IMR-90 (cell line): ENCODE measurements around the gene PTPRU. TPM values are rescaled to one million over a fixed set of nuclear protein-coding genes. Genes with fewer than 3 reads are reported as not detected.

Experiments
- ATAC-seq: fragments of 200-7000 bp; cut with Tn5 transposase; 2 replicates; pipeline ENCODE4 v1.9.1; 2020; ENCODE audit warnings: low read depth, mild to moderate bottlenecking, moderate library complexity
- BruUV-seq: library from RNA; stranded (reverse); fragments of 400-500 nt; replicated peaks from 2 replicates; lab custom pipeline; 2021; lab: Mats Ljungman, UMichigan
- CTCF ChIA-PET: fragments of 300-600 bp; formaldehyde crosslinking; extraction: SDS; loops from one replicate; lab custom pipeline; 2021; ENCODE audit warnings: antibody characterized with exemption; lab: Yijun Ruan, JAX
- POLR2A ChIA-PET: fragments of 300-600 bp; sonication (Branson Sonifier 250); formaldehyde crosslinking; loops from one replicate; lab custom pipeline; 2022; ENCODE audit warnings: antibody characterized with exemption; ENCODE audit not compliant: unreplicated experiment; lab: Charles Lee
- DNase-seq: peaks from one replicate; pipeline ENCODE4 v3.0.0; 2013
- H2AFZ ChIP-seq: replicated peaks from 2 replicates; pipeline ENCODE3; 2013; ENCODE audit warnings: low read length, mild to moderate bottlenecking; ENCODE audit not compliant: poor library complexity
- H2AK5ac ChIP-seq: 2 replicates; pipeline ENCODE4 v1.6.1; 2013; ENCODE audit warnings: low read depth, low read length, inconsistent platforms
- H2AK9ac ChIP-seq: replicated peaks from 2 replicates; pipeline ENCODE3; 2013; ENCODE audit warnings: mild to moderate bottlenecking, low read depth, low read length, moderate library complexity; ENCODE audit not compliant: poor library complexity
- H2BK120ac ChIP-seq: 2 replicates; pipeline ENCODE4 v1.6.1; 2013; ENCODE audit warnings: low read depth, low read length, inconsistent platforms
- H2BK15ac ChIP-seq: 3 replicates; pipeline ENCODE4 v1.6.1; 2013; ENCODE audit warnings: low read depth, low read length, inconsistent platforms
- H2BK20ac ChIP-seq: 2 replicates; pipeline ENCODE4 v1.6.1; 2013; ENCODE audit warnings: low read depth, mild to moderate bottlenecking, inconsistent platforms, low read length, moderate library complexity
- H2BK5ac ChIP-seq: 2 replicates; pipeline ENCODE4 v1.6.1; 2013; ENCODE audit warnings: mild to moderate bottlenecking, low read depth, low read length, inconsistent platforms; ENCODE audit not compliant: poor library complexity, severe bottlenecking
- H3K14ac ChIP-seq: replicated peaks from 2 replicates; pipeline ENCODE4 v1.6.1; 2013; ENCODE audit warnings: low read depth, low read length, inconsistent platforms
- H3K18ac ChIP-seq: 2 replicates; pipeline ENCODE4 v1.6.1; 2013; ENCODE audit warnings: low read depth, low read length, control low read depth
- H3K23ac ChIP-seq: 2 replicates; pipeline ENCODE4 v1.6.1; 2013; ENCODE audit warnings: low read depth, low read length, inconsistent platforms
- H3K27ac ChIP-seq: 2 replicates; pipeline ENCODE4 v1.5.1; 2013; ENCODE audit warnings: mild to moderate bottlenecking, control low read depth, low read length; ENCODE audit not compliant: insufficient read depth
- H3K27me3 ChIP-seq: 2 replicates; pipeline ENCODE4 v1.6.1; 2013; ENCODE audit warnings: low read length; ENCODE audit not compliant: control insufficient read depth, insufficient read depth
- H3K36me3 ChIP-seq: 2 replicates; pipeline ENCODE4 v1.6.1; 2013; ENCODE audit warnings: low read length, mixed read lengths; ENCODE audit not compliant: control insufficient read depth, insufficient read depth
- H3K4ac ChIP-seq: 2 replicates; pipeline ENCODE4 v1.6.1; 2013; ENCODE audit warnings: low read depth, low read length, inconsistent platforms
- H3K4me1 ChIP-seq: 2 replicates; pipeline ENCODE4 v1.6.1; 2013; ENCODE audit warnings: low read length, mixed read lengths; ENCODE audit not compliant: control insufficient read depth, insufficient read depth
- H3K4me2 ChIP-seq: 2 replicates; pipeline ENCODE4 v1.6.1; 2013; ENCODE audit warnings: low read depth, mild to moderate bottlenecking, control low read depth, low read length, moderate library complexity
- H3K4me3 ChIP-seq: 2 replicates; pipeline ENCODE4 v1.5.1; 2013; ENCODE audit warnings: low read depth, mild to moderate bottlenecking, control low read depth, low read length, moderate library complexity; ENCODE audit not compliant: insufficient read depth
- H3K56ac ChIP-seq: 2 replicates; pipeline ENCODE4 v1.6.1; 2013; ENCODE audit warnings: low read length, inconsistent platforms; ENCODE audit not compliant: insufficient read depth; ENCODE audit errors: extremely low read depth
- H3K79me1 ChIP-seq, 2 experiments: 2 replicates each; pipeline ENCODE4 v1.6.1; 2013; ENCODE audit warnings: low read length in 2 of 2, inconsistent platforms in 1 of 2, low read depth in 1 of 2
- H3K9ac ChIP-seq: 2 replicates; pipeline ENCODE4 v1.6.1; 2013; ENCODE audit warnings: low read depth, low read length, control low read depth
- H3K9me1 ChIP-seq: 2 replicates; pipeline ENCODE4 v1.6.1; 2013; ENCODE audit warnings: low read length, inconsistent platforms; ENCODE audit not compliant: insufficient read depth
- H3K9me3 ChIP-seq: 2 replicates; pipeline ENCODE4 v1.6.1; 2013; ENCODE audit warnings: low read length; ENCODE audit not compliant: control insufficient read depth, insufficient read depth
- H4K20me1 ChIP-seq: 2 replicates; pipeline ENCODE4 v1.6.1; 2013; ENCODE audit warnings: low read length, inconsistent platforms; ENCODE audit not compliant: insufficient read depth
- H4K5ac ChIP-seq: 2 replicates; pipeline ENCODE4 v1.6.1; 2013; ENCODE audit warnings: mild to moderate bottlenecking, low read depth, low read length, control low read depth
- H4K8ac ChIP-seq, 2 experiments: 2 replicates each; pipeline ENCODE4 v1.6.1; 2013; ENCODE audit warnings: low read depth in 2 of 2, low read length in 2 of 2, control low read depth in 1 of 2, inconsistent platforms in 1 of 2
- H4K91ac ChIP-seq: 2 replicates; pipeline ENCODE4 v1.6.1; 2013; ENCODE audit warnings: low read depth, low read length, inconsistent platforms; ENCODE audit not compliant: insufficient read depth
- FOS ChIP-seq: fragments of 150-350 bp; IDR thresholded peaks from 2 replicates; pipeline ENCODE4 v1.6.1; 2016; ENCODE audit warnings: low read depth, low read length
- MAFK ChIP-seq: IDR thresholded peaks from 2 replicates; pipeline ENCODE4 v1.6.1; 2012; ENCODE audit warnings: low read depth, low read length, improper control_type of control experiment
- MXI1 ChIP-seq: IDR thresholded peaks from 2 replicates; pipeline ENCODE4 v1.6.1; 2012; ENCODE audit warnings: low read depth, mild to moderate bottlenecking, low read length, moderate library complexity, borderline replicate concordance
- POLR2A ChIP-seq: IDR thresholded peaks from 2 replicates; pipeline ENCODE4 v1.6.1; 2012; ENCODE audit warnings: mild to moderate bottlenecking, low read depth, low read length
- RAD21 ChIP-seq: IDR thresholded peaks from 2 replicates; pipeline ENCODE4 v1.6.1; 2012; ENCODE audit warnings: low read length, improper control_type of control experiment
- RCOR1 ChIP-seq: IDR thresholded peaks from 2 replicates; pipeline ENCODE4 v1.6.1; 2012; ENCODE audit warnings: mild to moderate bottlenecking, low read length, improper control_type of control experiment; ENCODE audit not compliant: insufficient replicate concordance
- WGBS, 2 experiments: methylation state at CpG; one replicate each; pipeline versions ENCODE4 v1.1.5 to v1.1.7; 2013; ENCODE audit warnings: missing lambda C conversion rate in 2 of 2; ENCODE audit not compliant: insufficient read length in 1 of 2; ENCODE audit errors: extremely low coverage in 2 of 2; 5-methylcytosine and 5-hydroxymethylcytosine counted together
- dilution Hi-C: fragments of 300-500 bp; cut with HindIII; formaldehyde crosslinking; loops from one replicate; pipeline ENCODE4 v1.14.3; 2018; ENCODE audit warnings: low sequenced_read_pairs; ENCODE audit not compliant: unreplicated experiment
- in situ Hi-C: fragments of 300-500 bp; cut with MboI; formaldehyde crosslinking; loops from 3 replicates; pipeline ENCODE4 v1.14.3; 2019; ENCODE audit warnings: low sequenced_read_pairs, inconsistent platforms, mixed read lengths
- intact Hi-C: fragments of 100-400 bp; cut with micrococcal nuclease; formaldehyde crosslinking; loops from 2 replicates; pipeline ENCODE4 v1.10.0; 2022
- polyA plus RNA-seq, 3 experiments: library from polyadenylated mRNA; depleted of rRNA; stranded (reverse); fragments of >200 nt; gene quantifications; 2 replicates each; pipeline ENCODE4 v1.2.3, GENCODE V29; 2012; ENCODE audit warnings: low replicate concordance in 1 of 3
- total RNA-seq: library from RNA; depleted of rRNA; stranded (reverse); fragments of >200 nt; gene quantifications from 2 replicates; pipeline ENCODE4 v1.2.3, GENCODE V29; 2012

Gene PTPRU
- total and polyA plus RNA-seq, 2 of the 4 experiments (the other 2 are of a cell fraction) = 7.0 to 10.7 TPM

GRCh38 chr1:29259802-29260441 is 23.6 kb downstream of the PTPRU start:
- POLR2A ChIA-PET = interaction anchor here (0.7 to 1.3 kb wide), 2 partner anchors 8 to 20 kb away, joined by 3 read pairs; no protein-coding TSS in a partner anchor
- ATAC-seq = peak; percentile 85

More at GRCh38 chr1:29259802-29260441, 23.6 kb downstream of the PTPRU start:
- in situ Hi-C loops = no loop called here
- Histone ChIP-seq H3K4ac (no peak overlapping the region; the same call in 1 of the 2 replicates), H4K8ac (no peak overlapping the region; a peak in 1 of 4 replicates), H3K9me1 (0 out of 2 replicates have a peak, but pooled peaks cover 8% of the 10 kb centered on the region), H3K23ac (no peak overlapping the region), H3K27ac (no peak overlapping the region; the same call in 1 of the 2 replicates), H4K20me1 (no peaks in the 10 kb centered on the region; the same call in none of the 2 replicates), H3K27me3 (no peaks in the 10 kb centered on the region), H2AK5ac (peak overlapping the region; percentile 35; the same call in 1 of the 2 replicates), H3K36me3 (no peaks in the 10 kb centered on the region), H3K18ac (no peak overlapping the region; the same call in 1 of the 2 replicates), H4K5ac (peak overlapping the region; percentile 12; the same call in 1 of the 2 replicates), H2BK5ac (no peak overlapping the region), H3K56ac (no peak overlapping the region), H2BK120ac (no peak overlapping the region), H3K14ac (no peak overlapping the region), H3K4me1 (peaks cover 8% of the 10 kb centered on the region; the same call in 1 of the 2 replicates), H3K4me3 (peak overlapping the region; percentile 57), H3K9me3 (no peaks in the 10 kb centered on the region), H2BK20ac (no peak overlapping the region), H3K79me1 (no peaks in the 10 kb centered on the region; a peak in 1 of 4 replicates), H3K4me2 (peak overlapping the region; percentile 79), H2BK15ac (no peak overlapping the region), H2AK9ac (peak overlapping the region; percentile 75), H4K91ac (no peak overlapping the region), H2AFZ (peak overlapping the region; percentile 90), H3K9ac (peak overlapping the region; percentile 41; the same call in 1 of the 2 replicates)
- TF ChIP-seq RCOR1 (no peak), RAD21 (no peak), MXI1 (no peak), MAFK (no peak), FOS (no peak), POLR2A (no peak)
- dilution Hi-C loops = no loop called here
- intact Hi-C loops = no loop called here
- CTCF ChIA-PET = no interaction called here
- BruUV-seq = no TSS peak
- DNase-seq = no peak
- 17% methylated on average over 1 of the region's 56 CpGs; no CpG with 5 or more reads in 1 of the 2 experiments for WGBS, 2 experiments
